GM21529 (cell line): ENCODE results near the gene GRM7.

Experiments
- ATAC-seq: cut with Tn5 transposase; IDR thresholded peaks from one replicate; pipeline ENCODE4 v1.9.1; 2021; ENCODE audit not compliant: unreplicated experiment

GRM7 gene

DNA sequence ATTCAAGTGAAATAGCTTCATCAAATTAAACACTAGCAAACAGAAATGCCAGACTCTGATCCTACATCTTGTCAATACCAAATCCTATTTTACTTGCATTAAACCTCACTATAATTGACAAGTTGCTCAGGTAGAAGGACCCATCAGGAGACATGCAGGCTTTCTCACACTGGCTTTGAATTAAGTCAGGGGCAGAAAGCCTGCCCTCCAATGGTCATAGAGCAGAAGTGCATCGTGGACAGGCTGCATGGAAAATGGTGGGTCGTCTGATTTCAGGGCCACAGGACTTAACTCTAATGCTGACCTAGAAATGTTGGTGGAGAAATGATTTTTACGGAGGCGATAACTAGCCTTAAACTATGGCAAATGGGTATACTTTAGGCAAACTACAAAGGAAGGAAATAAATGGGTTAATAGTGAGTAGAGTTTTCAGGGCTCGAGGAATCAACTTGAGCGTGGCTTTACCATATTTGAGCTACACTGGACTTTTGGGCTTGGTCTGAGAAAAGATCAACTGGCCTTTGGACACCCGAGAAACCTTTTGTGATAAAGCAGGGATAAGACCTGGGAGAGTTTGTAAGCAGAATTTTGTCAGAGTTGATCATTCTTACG, 283.9 kb downstream of the GRM7 start:
- peak; percentile 58 for ATAC-seq

DNA sequence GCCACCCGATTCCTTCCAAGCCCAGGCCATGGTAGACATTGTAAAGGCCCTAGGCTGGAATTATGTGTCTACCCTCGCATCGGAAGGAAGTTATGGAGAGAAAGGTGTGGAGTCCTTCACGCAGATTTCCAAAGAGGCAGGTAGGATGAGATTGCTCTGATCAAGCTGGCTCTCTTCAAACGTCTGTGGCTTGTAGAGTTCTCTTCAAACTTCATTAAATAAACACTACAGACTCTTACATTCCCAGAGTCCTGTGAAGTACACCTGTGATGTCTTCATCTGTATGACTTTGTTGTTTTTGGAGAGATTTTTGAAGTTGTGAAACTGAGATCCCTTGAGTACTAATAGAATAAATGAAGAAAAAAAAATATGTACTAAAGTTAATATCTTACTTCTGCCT, 285.6 kb downstream of the GRM7 start:
- no peak for ATAC-seq

DNA sequence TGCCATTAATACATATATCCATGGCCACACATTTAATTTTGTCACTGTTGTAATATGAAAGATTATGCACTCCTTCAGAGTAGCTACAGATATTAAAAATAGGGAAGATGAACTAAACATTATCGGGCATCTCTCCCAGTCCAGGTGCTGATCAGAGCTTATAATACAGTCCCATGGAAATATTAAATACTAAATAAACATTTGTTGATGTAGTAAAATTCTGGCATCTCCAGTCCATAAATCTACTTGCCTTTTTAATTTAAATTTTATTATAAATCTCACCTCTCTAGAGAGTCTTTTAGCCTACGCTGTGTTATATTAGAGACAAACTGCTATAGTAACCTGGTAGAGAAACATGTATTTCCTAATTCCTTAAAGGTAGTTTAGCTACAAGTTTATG, 297.6 kb downstream of the GRM7 start:
- no peak for ATAC-seq

- ATAC-seq, result no peak
These were observed 299.8 kb downstream of the GRM7 start for GRCh38 chr3:7160689-7161088.

DNA sequence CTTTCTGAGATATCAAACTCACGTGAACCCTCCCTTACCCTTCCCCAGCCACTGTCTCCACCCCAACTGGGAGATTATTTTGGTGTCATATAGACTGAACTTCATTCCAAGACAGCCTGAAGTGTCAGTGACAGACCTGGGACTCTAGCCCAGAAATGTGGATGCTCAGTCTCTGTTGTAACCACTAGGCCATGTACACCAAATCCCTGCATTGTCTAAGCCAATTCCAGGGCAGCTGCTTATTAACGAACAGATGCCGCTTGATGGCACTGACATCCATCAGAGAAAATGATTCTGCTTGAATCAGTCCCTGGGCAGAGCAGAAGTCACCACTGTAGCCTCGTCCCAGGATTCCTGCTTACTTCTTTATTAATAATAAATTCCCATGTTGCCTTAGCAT, 305.5 kb downstream of the GRM7 start:
- no peak for ATAC-seq

GRCh38 chr3:7171493-7171892, 310.6 kb downstream of the GRM7 start:
- ATAC-seq, result no peak

DNA sequence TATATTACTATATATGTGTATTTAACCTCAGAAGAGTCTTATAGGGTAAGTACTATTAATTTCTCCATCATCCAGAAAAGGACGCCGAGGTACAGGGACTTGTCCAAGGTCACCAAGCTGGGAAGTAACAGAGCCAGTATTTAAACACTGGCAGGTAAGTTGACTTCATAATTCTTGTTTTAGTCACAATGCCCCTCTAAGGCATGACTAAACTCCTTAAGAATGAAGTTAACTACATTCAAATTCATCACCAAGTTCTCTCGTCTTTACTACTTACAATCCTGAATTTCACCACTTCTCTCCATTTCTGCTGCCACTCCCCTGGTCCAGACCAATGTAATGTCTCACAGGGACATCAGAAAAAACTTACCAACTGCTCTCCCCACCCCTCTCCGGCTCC, 312.1 kb downstream of the GRM7 start:
- ATAC-seq, result no peak

DNA sequence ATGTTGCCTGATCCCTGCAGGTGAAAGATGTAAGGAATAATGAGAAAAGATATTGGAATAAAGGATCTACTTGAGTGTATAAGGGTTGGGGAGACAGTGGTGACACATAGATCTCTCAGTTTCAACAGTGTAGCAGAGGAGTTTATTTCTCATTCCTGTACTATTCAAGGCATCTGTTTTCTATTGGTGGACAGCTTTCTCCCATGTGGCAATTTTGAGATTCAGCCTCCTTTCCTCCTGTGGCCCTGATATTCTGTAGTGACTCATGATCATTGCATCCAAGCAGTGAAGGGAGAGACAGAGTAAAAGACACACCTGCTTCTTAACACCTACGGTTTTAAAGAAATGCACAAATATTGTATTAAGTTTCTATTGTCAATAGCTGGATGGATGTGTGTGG, 327.6 kb downstream of the GRM7 start:
- no peak for ATAC-seq

GRCh38 chr3:7190095-7190494, 329.2 kb downstream of the GRM7 start:
- ATAC-seq, result peak; percentile 72

DNA sequence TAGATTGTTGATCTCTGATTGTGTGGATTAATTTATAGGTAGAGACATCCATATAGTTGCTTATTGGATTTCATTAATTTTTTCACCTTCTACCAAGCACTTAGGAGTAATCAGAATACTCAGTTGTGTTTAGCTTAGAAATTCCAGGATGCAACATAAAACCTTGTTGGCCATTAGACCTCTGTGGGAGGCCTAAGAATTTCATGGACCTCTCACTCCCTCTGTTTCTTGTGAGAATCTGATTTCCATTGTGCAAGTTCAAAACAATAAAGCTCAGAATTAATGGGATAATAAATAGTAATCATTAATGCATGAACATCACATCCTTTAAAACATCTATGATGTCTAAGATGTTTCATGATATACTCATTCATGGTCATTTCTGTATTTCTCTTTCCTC, 332.4 kb downstream of the GRM7 start:
- ATAC-seq, result no peak

DNA sequence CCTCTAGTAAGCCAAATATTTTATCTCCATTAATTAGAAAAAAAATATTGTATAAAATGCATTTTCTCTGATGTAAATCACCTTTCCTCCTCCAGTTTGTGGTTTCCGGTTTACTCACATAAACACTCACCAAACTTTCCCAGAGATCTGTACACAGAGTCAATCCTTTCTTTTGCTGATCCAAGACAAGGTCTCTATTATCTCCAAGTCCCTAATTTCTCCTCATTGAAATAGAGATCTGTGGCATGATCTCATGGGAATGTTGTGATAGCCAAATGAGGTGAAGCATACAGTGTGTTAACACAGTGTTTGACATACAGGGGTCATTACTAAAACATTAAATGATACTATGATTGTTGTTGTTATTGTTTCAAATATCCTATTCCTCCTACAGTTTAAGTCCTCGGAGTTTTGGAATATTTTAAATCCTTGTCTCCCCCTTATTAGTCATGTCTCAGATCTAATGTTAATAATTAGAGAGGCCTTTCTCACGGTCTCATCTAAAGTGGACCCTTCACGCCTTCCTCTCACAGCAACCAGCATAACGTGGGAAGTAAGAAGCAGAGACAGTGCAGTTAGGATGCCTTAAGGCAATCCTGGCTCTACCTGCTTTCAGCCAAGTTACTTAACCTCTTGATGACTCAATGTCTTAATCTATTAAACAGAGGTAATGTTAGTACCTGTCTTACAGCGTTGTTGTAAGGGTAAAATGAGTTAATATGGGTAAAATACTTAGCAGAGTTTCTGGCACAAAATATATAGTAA, 333.3 kb downstream of the GRM7 start:
- ATAC-seq, result no peak

DNA sequence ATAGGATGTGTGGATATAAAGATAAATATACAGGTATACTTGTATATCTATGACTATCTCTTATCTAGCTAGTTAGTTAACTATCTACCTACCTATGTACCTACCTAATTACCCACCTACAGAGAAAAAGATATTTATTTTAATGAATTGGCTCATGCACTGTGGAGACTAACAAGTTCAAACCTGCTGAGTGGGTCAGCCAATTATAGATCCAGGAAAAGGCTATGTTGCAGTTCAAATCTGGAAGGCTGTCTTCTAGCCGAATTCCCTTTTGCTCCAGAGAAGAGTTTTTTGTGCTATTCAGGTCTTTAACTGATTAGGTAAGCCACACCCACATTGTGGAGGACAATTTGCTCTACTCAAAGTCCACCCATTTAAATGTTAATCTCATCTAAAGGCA, 335.0 kb downstream of the GRM7 start:
- no peak for ATAC-seq

GRCh38 chr3:7201784-7202183, 340.9 kb downstream of the GRM7 start:
- no peak for ATAC-seq

DNA sequence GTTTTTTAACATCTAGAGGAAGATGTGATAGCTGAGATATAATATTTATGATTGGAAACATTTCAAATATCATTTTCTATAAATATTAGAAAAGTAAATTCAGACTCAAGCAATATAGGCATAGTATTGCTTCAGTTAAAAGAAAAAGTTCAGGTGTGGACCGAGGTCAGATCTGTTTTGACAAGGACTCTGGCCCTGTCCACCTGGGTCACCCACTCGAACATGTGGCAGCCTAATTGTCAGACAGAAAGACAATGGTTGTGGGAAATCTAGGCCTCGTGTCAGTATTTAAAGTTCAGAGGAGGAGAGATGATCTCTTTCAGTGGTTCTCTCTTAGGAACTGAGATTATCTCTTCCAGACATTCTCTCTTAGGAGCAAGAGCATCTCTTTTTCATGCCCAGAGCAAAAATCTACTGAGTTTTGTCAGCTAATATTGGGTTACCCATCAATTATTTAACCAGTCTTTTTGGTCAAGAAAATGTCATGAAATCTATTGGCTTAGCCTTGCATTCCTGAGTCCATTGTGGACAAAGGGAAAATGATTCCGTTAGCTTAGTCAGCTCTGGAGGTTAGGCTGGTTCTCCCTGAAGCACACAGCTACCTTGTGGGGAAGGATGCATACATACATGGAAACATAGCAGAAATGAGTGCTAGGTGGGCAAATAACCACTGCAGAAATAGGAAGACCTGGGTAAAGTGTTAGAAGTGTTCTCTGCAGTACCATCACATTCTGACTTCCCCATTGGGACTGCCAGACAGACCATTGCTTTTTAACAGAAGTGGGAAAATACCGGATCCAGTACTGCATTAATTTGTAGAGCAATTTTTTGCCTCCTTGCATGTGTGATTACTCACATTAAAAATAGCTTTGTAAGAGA, 343.3 kb downstream of the GRM7 start:
- peak; percentile 51 for ATAC-seq

GRCh38 chr3:7204848-7205156, 343.9 kb downstream of the GRM7 start:
- ATAC-seq, result peak; percentile 45

DNA sequence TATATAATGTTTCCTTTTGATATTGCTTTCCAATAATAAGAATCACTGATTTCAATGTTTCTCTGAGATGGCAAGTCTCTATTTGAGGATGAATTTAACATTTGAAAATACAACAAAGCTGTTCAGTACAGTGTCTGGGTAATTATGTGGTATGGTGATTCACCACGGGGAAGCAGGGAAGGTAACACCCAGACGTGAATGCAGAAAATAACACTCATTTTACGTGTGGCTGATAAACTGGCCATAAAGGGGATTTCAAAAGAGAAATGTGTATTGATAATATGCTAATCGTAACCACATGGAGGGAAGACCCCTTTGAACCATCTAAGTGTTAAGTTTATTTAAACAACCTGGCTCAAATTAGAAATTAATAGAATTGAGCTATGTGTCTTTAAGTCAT, 344.6 kb downstream of the GRM7 start:
- peak; percentile 29 for ATAC-seq

DNA sequence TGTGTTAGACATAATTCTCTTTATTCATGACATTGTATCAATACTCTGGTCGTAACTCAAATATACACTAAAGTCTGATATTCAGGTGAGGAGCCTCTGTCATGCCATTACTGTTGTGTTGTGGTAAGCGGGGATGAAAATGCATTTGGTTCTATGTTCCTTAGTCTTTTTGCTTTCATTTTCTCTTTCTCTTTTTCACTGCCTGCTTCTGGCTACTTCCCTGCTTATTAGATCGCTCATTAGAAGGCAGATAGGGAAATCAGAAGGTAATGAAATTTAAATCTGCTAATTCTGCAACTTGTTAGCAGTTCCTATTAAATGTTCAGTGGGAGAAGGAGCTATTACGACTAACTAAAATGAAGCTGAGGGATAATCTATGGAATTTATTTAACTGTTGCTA, 345.0 kb downstream of the GRM7 start:
- ATAC-seq, result peak; percentile 46

- ATAC-seq, result no peak
These were observed 346.2 kb downstream of the GRM7 start for GRCh38 chr3:7207125-7207524.

DNA sequence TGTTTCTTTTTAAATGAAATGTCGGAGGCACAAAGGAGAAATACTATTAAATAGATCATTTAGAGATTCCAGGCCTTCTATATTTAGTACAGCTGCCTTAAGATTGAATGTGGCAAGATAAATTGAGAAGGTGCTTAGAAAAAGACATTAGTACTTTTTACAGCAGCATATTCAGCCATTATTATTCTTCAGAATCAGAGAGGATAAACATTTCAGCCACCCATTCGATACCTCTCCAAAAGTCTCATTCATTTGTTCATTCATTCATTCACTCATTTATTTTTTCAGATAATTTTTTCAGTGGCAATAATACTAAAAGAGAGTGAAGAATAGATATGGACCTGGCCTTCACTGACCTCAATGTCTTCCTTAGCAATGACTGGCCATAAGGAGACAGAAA, 347.0 kb downstream of the GRM7 start:
- no peak for ATAC-seq

DNA sequence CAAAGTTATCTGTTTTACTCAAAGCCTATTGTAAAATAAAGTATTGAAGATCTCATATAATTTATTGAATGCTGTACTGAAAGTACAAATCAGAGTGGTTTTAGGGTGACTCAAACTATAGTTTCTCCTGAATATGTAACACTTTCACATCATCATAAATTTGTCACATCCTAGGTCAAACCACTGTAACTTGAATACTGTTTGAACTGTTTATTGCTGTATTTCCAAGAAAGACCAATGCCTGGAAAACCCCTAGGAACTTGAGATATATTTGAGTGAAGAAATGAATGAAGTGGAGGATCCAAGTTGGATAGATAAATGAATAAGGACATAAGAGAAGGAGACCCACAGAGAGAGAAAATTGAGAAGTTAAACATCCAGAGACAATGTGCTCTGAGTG, 348.2 kb downstream of the GRM7 start:
- no peak for ATAC-seq

DNA sequence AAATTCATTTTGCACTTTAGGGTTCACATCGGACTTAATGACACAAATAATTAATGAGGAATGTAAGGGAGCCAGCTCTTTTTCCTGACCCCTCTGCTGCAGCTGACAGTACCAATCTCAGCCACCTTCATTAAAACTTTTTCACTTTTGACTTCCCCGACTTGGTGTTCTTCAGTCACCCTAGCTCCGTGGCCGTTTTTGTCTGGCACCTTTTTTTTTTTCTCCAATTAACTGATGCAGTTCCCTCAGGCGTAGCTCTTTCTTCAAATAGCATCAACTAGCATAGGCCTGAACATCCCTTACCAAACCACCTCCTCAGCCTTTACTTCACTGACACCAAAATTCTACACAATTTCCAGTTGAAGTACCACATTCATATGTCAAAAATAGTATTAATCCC, 350.8 kb downstream of the GRM7 start:
- ATAC-seq, result no peak

- ATAC-seq, result no peak
These were observed 354.8 kb downstream of the GRM7 start for GRCh38 chr3:7215706-7216105.
